Thyroid gland (tissue), 4 donors: ENCODE data around the gene METTL9. TPM values are rescaled to one million over a fixed set of nuclear protein-coding genes. Genes with fewer than 3 reads are reported as not detected.

Experiments used
- DNase-seq, 2 donors: peaks; one replicate each; pipeline ENCODE4 v3.0.0-alpha.2; 2019
- H3K27ac ChIP-seq, 3 donors: fragments of 200-600 bp; sonication (generic); 1 replicate in 2 of 3; 2 replicates in 1 of 3; pipeline ENCODE4 v1.5.1; 2016 to 2019; ENCODE audit warnings: mild to moderate bottlenecking in 1 of 3, moderate library complexity in 1 of 3
- H3K27me3 ChIP-seq: fragments of 200-600 bp; sonication (generic); one replicate; pipeline ENCODE4 v1.5.1; 2019
- H3K36me3 ChIP-seq, 2 donors: fragments of 200-600 bp; sonication (generic); one replicate each; pipeline ENCODE4 v1.5.1; 2016 to 2019
- H3K4me1 ChIP-seq, 2 donors: fragments of 200-600 bp; sonication (generic); one replicate each; pipeline ENCODE4 v1.5.1; 2017 to 2019
- H3K4me3 ChIP-seq, 3 donors: fragments of 200-600 bp; sonication (generic); replicated peaks in 1 of 3; 1 replicate in 2 of 3; 2 replicates in 1 of 3; pipeline ENCODE4 v1.5.1; 2016; ENCODE audit warnings: mild to moderate bottlenecking in 1 of 3
- H3K9me3 ChIP-seq: fragments of 200-600 bp; sonication (generic); one replicate; pipeline ENCODE4 v1.5.1; 2017
- CTCF ChIP-seq, 6 experiments: fragments of 200-600 bp in 3 of 6; fragments of 450-650 bp in 3 of 6; sonication (generic) in 3 of 6; IDR thresholded peaks; one replicate each; pipeline ENCODE4 v1.5.1; 2016 to 2019; ENCODE audit warnings: antibody characterized with exemption in 6 of 6, mild to moderate bottlenecking in 2 of 6, inconsistent platforms in 1 of 6, moderate library complexity in 1 of 6
- POLR2A ChIP-seq, 2 donors: fragments of 450-650 bp; IDR thresholded peaks; one replicate each; pipeline ENCODE4 v1.6.1; 2017; ENCODE audit warnings: antibody characterized with exemption in 2 of 2, mild to moderate bottlenecking in 2 of 2, moderate library complexity in 1 of 2
- WGBS, 2 donors: methylation state at CpG; one replicate each; pipeline ENCODE4 v1.1.5; 2017; 5-methylcytosine and 5-hydroxymethylcytosine counted together
- intact Hi-C: fragments of 100-400 bp; cut with DNase I; formaldehyde crosslinking; loops from one replicate; pipeline ENCODE4 v1.15.1; 2023
- total RNA-seq, 4 donors: library from RNA; depleted of rRNA; stranded (reverse); fragments of >200 nt; gene quantifications; one replicate each; pipeline ENCODE4 v1.2.3, GENCODE V29; 2016

METTL9 gene
- total RNA-seq, 4 donors from 2014 or later = 139 to 196 (median 181) TPM

- no peaks in the 10 kb centered on the region for H3K27me3 ChIP-seq
- intact Hi-C loops = no loop called here
- H3K36me3 ChIP-seq = no peaks in the 10 kb centered on the region
- DNase-seq = no peak
- H3K4me1 ChIP-seq = peaks cover 54 to 70% of the 10 kb centered on the region in 2 donors
- H3K4me3 ChIP-seq = no peak overlapping the region
- no peaks in the 10 kb centered on the region for H3K9me3 ChIP-seq
- no peak overlapping the region for H3K27ac ChIP-seq
- TF ChIP-seq POLR2A (IDR thresholded peaks at IDR 0.05) (no peak), CTCF (IDR thresholded peaks at IDR 0.05) (no peak)
- WGBS, 2 donors = 54 to 75% methylated on average over 3 of the region's 3 CpGs
These were observed 9.4 kb downstream of the METTL9 start for GRCh38 chr16:21608639-21609328.

DNA sequence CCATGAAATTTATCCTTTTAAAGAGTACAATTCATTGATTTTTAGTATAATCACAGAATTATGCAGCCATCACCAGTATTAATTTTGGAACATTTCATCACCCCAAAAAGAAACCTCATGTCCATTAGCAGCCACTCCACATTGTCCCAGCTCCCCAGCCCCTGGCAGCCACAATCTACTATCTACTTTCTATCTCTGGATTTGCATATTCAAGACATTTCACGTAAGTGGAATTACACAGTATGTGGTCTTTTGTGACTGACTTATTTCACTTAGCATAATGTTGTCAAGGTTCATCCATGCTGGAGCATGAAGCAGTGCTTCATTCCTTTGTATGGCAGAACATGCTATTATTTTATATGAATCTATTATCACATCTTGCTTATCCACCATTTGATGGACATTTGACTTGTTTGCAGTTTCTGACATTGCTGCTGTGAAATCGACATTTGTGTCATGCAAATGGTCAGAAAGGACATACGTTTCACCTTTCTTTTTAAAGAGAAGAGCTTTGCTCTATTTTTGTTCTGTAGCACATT lies 10.7 kb downstream of the METTL9 start:
- no peak overlapping the region for H3K4me3 ChIP-seq
- TF ChIP-seq CTCF (IDR thresholded peaks at IDR 0.05) = no peak
- no peak for TF ChIP-seq POLR2A (IDR thresholded peaks at IDR 0.05)
- WGBS, 2 donors = 59 to 75% methylated on average over 3 of the region's 3 CpGs
- intact Hi-C loops = no loop called here
- DNase-seq = no peak
- no peaks in the 10 kb centered on the region for H3K9me3 ChIP-seq
- H3K36me3 ChIP-seq = no peaks in the 10 kb centered on the region
- H3K27ac ChIP-seq = peak overlapping the region in 1 of 3 donors; percentile 39
- H3K27me3 ChIP-seq = no peaks in the 10 kb centered on the region
- peaks cover 48 to 59% of the 10 kb centered on the region in 2 donors for H3K4me1 ChIP-seq

DNA sequence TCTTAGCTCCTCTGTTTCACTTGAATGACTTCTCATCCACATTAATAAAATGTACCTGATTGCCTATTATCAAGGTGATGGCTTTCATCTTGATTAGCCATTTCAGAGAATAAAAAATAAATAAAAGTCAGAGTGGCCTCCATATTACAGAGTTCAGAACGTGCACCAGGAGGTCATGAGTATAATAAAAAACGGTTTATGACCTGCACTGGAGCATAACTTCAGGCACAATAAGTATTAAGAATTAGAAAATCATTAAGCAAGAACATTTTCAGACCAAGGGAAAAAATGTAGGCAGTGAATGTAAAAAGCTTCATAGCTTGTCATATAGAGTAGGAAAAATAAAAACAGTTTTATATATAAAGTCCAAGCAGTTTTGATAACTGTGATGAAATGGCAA lies 11.4 kb downstream of the METTL9 start:
- DNase-seq = no peak
- Histone ChIP-seq H3K4me1 (peaks cover 43 to 57% of the 10 kb centered on the region in 2 donors), H3K27me3 (no peaks in the 10 kb centered on the region), H3K9me3 (no peaks in the 10 kb centered on the region), H3K4me3 (no peak overlapping the region), H3K27ac (peak overlapping the region in 2 of 3 donors; percentile 20 to 43), H3K36me3 (no peaks in the 10 kb centered on the region)
- intact Hi-C loops = no loop called here
- 15 to 34% methylated on average over 2 of the region's 2 CpGs for WGBS, 2 donors
- TF ChIP-seq CTCF (IDR thresholded peaks at IDR 0.05) = no peak
- TF ChIP-seq POLR2A (IDR thresholded peaks at IDR 0.05) = no peak

DNA sequence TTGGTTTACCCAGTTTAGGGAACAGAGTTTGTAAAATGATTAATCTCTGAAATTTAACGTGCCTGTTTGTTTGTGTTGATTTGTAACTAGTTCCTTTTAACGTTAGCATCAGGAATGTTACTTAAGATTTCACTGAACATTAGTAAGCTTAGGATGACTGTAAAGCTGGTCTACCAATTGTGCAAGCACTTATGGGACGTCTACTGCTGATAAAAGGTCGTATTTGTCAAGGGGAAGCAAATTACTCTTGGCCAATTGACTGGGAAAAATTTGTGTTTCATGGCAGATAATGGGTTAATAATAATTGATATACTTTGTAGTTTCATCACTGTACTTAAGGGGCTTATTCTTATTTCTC lies 11.8 kb downstream of the METTL9 start:
- H3K4me3 ChIP-seq = no peak overlapping the region
- no peak for TF ChIP-seq CTCF (IDR thresholded peaks at IDR 0.05)
- no peak for TF ChIP-seq POLR2A (IDR thresholded peaks at IDR 0.05)
- intact Hi-C loops = no loop called here
- no peak for DNase-seq
- peaks cover 41 to 53% of the 10 kb centered on the region in 2 donors for H3K4me1 ChIP-seq
- no peaks in the 10 kb centered on the region for H3K9me3 ChIP-seq
- no peaks in the 10 kb centered on the region for H3K27me3 ChIP-seq
- 39 to 48% methylated on average over 4 of the region's 4 CpGs for WGBS, 2 donors
- no peaks in the 10 kb centered on the region for H3K36me3 ChIP-seq
- H3K27ac ChIP-seq = peak overlapping the region in 2 of 3 donors; percentile 20 to 43
